ENCODE measurements around the gene ZRANB3. TPM values are rescaled to one million over a fixed set of nuclear protein-coding genes. Genes with fewer than 3 reads are reported as not detected.

The ZRANB3 gene
- total and polyA plus RNA-seq, 2 of the 13 experiments (the other 11 are each of a cell fraction or from before 2014, with no cell fraction given) = 5.8 to 25.2 TPM

DNA sequence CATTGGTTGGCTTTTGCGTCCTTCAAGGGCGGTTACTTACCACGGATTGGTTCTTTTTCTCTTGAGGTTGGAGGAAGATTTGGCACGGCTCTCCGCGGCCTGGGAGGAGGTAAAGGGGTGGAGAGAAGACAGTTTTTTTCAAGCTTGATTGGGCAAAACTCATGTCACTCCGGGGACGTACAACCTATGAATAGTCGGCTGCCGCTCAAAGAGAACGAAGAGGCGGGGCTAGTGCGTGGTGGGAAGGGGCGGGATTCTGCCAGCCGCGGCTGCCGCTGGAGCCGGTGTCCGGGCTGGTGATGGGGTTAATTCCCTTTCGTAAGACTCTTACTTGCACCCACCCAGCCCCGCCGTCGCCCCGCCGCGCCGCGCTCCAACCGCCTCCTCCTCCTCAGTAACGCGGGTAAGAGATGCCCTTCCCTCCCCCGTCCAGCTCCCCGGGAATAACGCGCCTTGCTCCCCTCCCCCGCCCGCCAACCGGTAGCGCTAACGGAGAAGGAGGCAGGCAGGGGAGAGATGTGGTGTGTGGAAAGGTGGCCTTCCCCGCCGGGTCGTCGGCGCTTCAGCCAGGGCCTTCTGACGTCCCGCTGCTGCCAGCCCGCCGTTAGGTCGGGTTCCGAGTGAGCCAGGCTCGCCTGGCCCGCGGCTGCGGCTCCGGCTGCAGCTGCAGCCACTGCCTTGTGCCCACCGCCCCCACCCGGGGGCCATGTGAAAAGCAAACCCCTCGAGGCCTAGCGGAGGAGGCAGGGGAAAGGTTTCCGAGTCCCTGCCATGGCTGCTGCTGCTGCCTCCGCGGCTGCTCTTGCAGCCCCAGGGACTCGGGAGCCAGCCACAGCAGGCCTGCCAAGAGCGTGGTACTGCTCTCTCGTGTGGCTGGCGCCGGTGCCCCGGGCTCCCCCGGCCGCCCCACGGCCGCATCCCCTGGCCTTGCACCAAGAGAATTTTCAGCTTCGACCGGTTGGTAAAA is 496 bp upstream of the ZRANB3 start, which contains the start of gene R3HDM1 (continued):
- TF ChIP-seq, protein P1, sequence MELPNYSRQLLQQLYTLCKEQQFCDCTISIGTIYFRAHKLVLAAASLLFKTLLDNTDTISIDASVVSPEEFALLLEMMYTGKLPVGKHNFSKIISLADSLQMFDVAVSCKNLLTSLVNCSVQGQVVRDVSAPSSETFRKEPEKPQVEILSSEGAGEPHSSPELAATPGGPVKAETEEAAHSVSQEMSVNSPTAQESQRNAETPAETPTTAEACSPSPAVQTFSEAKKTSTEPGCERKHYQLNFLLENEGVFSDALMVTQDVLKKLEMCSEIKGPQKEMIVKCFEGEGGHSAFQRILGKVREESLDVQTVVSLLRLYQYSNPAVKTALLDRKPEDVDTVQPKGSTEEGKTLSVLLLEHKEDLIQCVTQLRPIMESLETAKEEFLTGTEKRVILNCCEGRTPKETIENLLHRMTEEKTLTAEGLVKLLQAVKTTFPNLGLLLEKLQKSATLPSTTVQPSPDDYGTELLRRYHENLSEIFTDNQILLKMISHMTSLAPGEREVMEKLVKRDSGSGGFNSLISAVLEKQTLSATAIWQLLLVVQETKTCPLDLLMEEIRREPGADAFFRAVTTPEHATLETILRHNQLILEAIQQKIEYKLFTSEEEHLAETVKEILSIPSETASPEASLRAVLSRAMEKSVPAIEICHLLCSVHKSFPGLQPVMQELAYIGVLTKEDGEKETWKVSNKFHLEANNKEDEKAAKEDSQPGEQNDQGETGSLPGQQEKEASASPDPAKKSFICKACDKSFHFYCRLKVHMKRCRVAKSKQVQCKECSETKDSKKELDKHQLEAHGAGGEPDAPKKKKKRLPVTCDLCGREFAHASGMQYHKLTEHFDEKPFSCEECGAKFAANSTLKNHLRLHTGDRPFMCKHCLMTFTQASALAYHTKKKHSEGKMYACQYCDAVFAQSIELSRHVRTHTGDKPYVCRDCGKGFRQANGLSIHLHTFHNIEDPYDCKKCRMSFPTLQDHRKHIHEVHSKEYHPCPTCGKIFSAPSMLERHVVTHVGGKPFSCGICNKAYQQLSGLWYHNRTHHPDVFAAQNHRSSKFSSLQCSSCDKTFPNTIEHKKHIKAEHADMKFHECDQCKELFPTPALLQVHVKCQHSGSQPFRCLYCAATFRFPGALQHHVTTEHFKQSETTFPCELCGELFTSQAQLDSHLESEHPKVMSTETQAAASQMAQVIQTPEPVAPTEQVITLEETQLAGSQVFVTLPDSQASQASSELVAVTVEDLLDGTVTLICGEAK (IDR thresholded peaks at IDR 0.05) = no peak
- TF ChIP-seq, protein P1 (CRISPR knock-in tag; IDR thresholded peaks at IDR 0.05) = peak; percentile 88
- peak; percentile 16; the same call in 1 of the 2 replicates for TF ChIP-seq CHD4 (IDR thresholded peaks at IDR 0.05; ENCODE audit: borderline replicate concordance, low read length)
- TF ChIP-seq KDM6A (CRISPR knock-in tag; IDR thresholded peaks at IDR 0.05; ENCODE audit: low read depth) = no peak
- TF ChIP-seq HNRNPUL1 (IDR thresholded peaks at IDR 0.05; ENCODE audit: low read depth, low read length) = no peak
- TF ChIP-seq, protein P2, sequence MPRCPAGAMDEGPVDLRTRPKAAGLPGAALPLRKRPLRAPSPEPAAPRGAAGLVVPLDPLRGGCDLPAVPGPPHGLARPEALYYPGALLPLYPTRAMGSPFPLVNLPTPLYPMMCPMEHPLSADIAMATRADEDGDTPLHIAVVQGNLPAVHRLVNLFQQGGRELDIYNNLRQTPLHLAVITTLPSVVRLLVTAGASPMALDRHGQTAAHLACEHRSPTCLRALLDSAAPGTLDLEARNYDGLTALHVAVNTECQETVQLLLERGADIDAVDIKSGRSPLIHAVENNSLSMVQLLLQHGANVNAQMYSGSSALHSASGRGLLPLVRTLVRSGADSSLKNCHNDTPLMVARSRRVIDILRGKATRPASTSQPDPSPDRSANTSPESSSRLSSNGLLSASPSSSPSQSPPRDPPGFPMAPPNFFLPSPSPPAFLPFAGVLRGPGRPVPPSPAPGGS (CRISPR knock-in tag; IDR thresholded peaks at IDR 0.05) = peak; percentile 74
- TF ChIP-seq, protein P3, sequence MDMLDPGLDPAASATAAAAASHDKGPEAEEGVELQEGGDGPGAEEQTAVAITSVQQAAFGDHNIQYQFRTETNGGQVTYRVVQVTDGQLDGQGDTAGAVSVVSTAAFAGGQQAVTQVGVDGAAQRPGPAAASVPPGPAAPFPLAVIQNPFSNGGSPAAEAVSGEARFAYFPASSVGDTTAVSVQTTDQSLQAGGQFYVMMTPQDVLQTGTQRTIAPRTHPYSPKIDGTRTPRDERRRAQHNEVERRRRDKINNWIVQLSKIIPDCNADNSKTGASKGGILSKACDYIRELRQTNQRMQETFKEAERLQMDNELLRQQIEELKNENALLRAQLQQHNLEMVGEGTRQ (IDR thresholded peaks at IDR 0.05; ENCODE audit: low read depth, low read length) = no peak
- TF ChIP-seq, protein P3 (CRISPR knock-in tag; IDR thresholded peaks at IDR 0.05; ENCODE audit: borderline replicate concordance) = no peak
- TF ChIP-seq ZNF121 (CRISPR knock-in tag; IDR thresholded peaks at IDR 0.05) = peak; percentile 91
- peak; percentile 40; the same call in 1 of the 2 replicates for TF ChIP-seq DMAP1 (CRISPR knock-in tag; IDR thresholded peaks at IDR 0.05)
- TF ChIP-seq HIVEP1 (CRISPR knock-in tag; IDR thresholded peaks at IDR 0.05) = peak; percentile 90
- peak; percentile 57; the same call in 1 of the 2 replicates for TF ChIP-seq ZNF547 (CRISPR knock-in tag; IDR thresholded peaks at IDR 0.05)
- TF ChIP-seq, protein P4, sequence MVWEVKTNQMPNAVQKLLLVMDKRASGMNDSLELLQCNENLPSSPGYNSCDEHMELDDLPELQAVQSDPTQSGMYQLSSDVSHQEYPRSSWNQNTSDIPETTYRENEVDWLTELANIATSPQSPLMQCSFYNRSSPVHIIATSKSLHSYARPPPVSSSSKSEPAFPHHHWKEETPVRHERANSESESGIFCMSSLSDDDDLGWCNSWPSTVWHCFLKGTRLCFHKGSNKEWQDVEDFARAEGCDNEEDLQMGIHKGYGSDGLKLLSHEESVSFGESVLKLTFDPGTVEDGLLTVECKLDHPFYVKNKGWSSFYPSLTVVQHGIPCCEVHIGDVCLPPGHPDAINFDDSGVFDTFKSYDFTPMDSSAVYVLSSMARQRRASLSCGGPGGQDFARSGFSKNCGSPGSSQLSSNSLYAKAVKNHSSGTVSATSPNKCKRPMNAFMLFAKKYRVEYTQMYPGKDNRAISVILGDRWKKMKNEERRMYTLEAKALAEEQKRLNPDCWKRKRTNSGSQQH (CRISPR knock-in tag; IDR thresholded peaks at IDR 0.05; ENCODE audit: low read depth) = peak; percentile 74
- TF ChIP-seq NR2F6 (IDR thresholded peaks at IDR 0.05) = no peak
- TF ChIP-seq NR2F6 (CRISPR knock-in tag; IDR thresholded peaks at IDR 0.05) = no peak
- 0 out of 2 replicates have a peak, but pooled peaks have one; percentile 35 for TF ChIP-seq MYNN (CRISPR knock-in tag; IDR thresholded peaks at IDR 0.05; ENCODE audit: low read depth)

Measured in HepG2 (cell line).